NCI-H82 (cell line): ENCODE measurements around the gene SYMPK.

Experiments used
- DNase-seq: peaks from one replicate; lab custom pipeline; 2025; lab: John Stamatoyannopoulos, UW

SYMPK gene

DNA sequence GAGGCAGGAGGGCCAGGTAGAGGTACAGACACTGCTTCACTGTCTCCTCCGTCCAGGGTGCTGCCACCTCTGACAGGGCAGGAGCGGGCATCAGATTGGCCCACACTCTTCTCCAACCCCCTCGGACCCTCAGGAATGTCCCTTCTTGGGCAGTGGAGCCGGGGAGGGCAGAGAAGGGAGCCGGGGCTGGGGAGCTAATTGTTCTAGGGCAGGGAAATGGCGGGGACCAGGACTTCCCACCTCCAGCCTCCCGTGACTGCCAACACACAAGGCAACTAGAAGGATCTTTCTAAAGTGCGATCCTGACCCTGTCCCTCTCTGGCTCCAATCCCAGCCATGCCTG is 37.7 kb downstream of the SYMPK start:
- DNase-seq: no peak

DNA sequence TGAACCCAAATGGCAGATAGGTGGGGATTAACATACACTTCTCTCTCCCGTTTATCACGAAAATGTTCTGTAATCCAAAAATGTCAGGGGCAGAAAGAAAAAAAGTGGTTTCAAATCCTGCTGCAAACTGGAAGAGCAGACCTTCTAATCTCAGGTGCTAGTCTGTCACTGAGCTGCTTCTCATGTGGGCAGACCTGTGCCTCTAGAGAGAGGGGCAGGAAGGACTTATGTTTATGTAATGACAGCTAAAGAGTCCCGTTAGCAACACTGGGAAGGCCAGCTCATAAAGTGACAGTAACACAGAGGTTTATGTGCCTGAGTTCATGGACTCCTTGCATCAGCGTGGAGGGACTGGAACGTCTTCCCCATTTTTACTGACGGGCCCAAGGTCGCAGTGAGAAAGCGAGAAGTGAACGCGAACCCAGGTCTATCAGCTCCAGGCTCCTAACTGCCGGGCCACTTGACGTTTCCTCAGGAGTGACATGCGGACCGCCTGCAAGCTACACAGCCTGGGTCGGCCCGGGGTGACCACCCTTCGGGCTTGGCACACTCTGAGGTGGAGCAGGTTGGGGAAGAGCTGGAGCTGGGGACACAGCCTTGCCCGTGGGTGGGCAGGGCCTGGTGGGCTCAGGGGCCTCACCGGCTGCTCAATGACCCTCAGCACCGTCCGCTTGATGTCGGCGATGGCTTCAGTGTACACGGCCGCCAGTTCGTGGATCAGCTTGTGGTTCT is 38.2 kb downstream of the SYMPK start:
- no peak for DNase-seq

- no peak for DNase-seq
Measured at GRCh38 chr19:45824041-45824471, 38.9 kb downstream of the SYMPK start.

GRCh38 chr19:45823182-45823581 is 39.8 kb downstream of the SYMPK start:
- DNase-seq: no peak

- DNase-seq: no peak
Measured at GRCh38 chr19:45822716-45823115, 40.2 kb downstream of the SYMPK start.

GRCh38 chr19:45821570-45821969 is 41.4 kb downstream of the SYMPK start:
- DNase-seq: no peak

GRCh38 chr19:45821103-45821521 is 41.8 kb downstream of the SYMPK start:
- DNase-seq: no peak

- no peak for DNase-seq
Measured at GRCh38 chr19:45820413-45821102, 42.4 kb downstream of the SYMPK start.

DNA sequence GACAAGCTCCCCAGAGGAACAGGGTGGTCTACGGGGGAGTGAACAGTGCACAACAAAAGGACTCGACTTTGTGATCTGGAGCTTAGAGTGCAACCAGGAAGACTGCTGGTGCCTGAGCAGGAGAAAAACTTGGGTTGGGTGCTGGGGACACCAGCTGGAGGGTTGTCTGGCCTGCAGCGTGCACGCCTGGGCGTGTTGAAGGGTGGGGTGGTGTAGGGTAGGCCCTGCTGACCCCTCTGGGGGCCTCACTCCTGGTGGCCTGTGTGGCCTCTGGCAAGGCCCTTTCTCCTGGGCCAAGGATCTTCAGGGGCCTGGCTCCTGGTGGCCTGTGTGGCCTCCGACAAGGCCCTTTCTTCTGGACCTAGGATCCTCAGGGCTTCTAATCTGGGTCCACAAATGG is 43.2 kb downstream of the SYMPK start:
- DNase-seq: no peak

DNA sequence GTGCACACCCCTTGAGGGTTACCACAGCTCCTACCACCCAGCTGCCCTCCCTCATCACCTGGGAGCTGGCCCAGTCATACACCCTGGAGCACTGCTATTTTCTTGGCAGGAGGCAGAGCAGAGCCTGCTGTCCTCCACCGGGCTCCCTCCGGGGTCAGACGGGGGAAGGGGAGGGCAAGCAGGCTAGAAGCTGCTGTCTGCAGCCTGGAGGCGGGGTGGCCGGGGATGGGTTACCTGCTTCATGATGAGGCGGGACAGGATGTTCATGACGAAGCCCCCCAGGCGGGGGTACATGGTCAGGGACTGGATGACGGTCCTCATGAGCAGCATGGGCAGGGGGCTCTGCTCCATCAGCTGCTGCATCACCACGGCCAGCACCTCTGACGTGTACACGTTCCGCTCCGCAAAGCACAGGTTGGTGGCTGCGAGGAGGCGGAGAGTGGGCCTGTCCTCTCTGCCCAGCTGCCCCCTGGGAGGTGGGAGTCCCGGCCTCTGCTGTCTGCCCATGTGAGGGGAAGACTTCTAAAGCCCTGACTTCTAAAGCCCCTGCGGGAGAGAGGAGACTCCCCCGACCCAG is 45.1 kb downstream of the SYMPK start:
- DNase-seq: no peak

- peak; percentile 97 for DNase-seq
Measured at GRCh38 chr19:45817010-45817724, 45.8 kb downstream of the SYMPK start.

GRCh38 chr19:45816236-45817009 is 46.5 kb downstream of the SYMPK start:
- DNase-seq: no peak

DNA sequence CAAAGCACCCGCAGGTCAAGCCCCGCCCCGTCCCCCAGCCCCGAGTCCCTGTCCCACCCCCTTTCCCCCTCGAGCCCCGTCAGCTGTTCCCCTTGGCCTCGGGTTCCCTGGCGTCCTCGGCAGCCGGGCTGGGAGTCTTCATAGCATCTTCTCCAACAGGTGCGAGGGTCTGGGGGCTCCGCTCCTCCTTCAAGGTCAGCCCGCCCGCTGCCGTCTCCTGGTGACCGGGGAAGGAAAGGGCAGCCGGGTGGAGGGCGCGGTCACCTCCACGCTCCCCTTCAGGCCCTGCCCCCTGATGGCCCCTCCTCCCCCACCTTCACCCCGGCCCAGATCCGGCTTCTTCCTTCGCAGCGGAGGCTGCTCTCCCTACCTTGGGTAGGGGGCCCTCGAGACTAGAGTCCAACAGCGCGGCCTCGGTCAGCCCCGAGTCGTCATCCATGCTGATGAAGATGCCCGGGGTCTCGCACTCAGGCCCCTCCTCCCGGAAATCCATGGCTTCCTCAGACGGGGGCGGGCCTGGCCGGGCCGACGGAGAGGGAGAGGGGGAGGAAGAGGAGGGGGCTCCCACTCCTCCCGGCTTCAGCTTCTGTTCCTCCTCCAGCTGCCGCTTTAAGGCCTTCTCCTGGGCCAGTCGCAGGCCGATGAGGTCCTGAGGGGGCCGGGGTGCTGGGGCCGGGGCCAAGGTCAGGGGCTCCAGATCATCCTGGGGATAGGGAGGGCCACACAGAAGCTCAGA is 47.3 kb downstream of the SYMPK start:
- DNase-seq: no peak

DNA sequence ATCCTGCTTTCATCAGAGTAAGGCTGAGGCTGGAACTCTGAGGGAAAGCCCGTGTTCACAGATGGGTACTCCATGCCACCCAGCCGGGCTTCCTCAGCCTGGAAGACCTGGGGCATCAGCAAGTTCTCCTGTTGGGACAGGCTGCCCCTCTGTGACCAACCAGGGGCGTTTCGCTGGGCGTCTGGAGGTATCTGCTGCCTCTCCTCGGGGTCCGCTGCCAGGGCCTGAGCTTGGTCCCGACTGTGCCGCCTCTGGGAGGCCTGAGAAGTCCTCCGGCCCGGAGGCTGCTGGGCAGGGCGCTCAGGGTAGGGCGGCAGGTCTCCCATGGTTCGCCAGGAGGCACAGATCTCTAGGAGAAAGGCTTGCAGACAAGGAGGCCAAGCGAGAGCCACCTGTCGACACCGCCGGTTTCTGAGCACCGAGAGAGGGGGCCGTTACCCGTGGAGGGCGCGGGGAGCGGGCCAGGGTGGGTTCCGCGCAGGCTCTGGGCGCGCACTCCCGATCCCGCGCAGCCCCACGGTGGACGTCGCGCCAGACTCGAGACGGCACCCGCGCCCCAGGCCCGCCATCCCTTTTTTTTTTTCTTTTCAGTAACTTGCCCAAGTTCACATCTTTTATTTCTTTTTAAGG is 48.0 kb downstream of the SYMPK start, which contains the start of gene RSPH6A:
RSPH6A (minus strand) TSS at position 458 of the 630 bp plus-strand sequence; CDS start at position 326, 132 bp downstream.
- DNase-seq: no peak

DNA sequence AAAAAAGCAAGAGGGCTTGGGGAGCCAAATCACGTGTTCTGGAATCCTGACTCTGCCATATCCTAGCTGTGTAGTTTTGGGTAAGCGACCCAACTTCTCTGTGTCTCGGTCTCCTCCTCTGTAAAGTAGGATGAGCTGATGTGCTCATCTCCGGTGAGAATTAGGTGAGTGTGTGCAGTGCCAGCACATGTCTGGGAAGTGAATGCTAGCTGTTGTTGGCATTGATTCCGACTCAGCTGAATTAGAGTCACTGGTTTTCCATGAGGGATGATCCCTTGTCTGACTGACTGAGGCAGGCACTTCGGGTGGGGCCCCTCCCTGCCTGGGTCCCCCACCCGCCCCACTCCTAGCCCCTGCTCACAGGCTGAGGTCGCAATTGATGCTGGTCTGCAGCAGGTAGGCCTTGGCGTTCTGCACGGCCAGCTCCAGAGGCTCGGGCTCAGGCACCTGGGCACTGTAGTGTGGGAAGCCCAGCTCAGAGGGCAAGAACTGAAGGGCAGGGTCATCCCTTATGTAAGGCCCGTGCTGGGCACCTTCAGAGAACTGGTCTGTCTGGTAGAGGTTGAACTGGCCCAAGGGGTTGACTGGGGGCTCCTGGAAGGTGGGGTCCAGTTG is 48.7 kb downstream of the SYMPK start:
- DNase-seq: no peak

GRCh38 chr19:45812297-45812696 is 50.6 kb downstream of the SYMPK start:
- no peak for DNase-seq

DNA sequence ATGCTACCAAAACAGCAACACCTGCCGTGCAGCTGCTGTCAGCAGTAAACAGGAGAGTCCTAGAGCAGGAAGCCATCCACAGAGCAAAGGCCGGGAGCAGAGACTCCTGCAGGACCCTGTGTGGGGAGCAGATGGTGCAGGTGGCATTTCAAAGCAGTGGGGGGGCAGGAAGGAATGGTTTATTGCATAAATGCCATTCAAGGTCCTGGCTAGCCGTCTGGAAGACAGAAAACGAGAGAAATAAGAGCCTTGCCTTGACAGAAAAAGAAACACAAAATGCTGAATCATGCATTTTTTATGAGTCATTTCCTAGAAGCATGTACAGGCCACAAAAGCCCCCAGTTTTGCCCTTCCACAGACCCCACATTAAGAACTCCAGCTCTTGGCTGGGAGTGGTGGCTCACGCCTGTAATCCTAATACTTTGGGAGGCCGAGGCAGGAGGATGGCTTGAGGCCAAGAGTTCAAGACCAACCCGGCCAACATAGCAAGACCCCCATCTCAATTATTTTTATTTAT is 53.2 kb downstream of the SYMPK start:
- peak; percentile 56 for DNase-seq

DNA sequence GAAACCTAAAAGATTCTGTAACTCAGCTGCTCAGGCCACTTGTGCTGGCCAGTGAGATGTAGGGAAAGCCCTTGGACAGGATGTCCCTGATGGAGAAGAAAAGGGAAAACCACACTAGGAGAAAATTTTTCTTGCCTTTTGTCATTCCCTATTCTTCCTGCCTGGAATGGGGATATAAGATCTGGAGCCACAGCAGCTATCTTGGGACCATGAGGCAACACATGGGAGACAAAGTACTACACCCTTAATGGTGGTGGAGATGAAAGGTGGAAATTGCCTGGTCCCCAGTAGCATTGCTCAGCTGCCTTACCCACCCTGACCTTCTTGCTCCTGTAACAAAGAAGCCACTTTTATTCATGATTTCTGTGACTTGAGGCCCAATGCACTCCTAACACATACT is 57.2 kb downstream of the SYMPK start:
- DNase-seq: no peak

- DNase-seq: no peak
Measured at GRCh38 chr19:45804959-45805230, 58.1 kb downstream of the SYMPK start.
